Lower leg skin (tissue), 3 donors: ENCODE measurements around the gene STXBP5L.

Experiments
- CTCF ChIP-seq, 3 donors: fragments of 450-650 bp; IDR thresholded peaks; one replicate each; pipeline ENCODE4 v1.5.1; 2016; ENCODE audit warnings: antibody characterized with exemption in 3 of 3, mild to moderate bottlenecking in 3 of 3, moderate library complexity in 2 of 3
- POLR2A ChIP-seq, 2 donors: fragments of 450-650 bp; IDR thresholded peaks; one replicate each; pipeline ENCODE4 v1.6.1; 2016 to 2017; ENCODE audit warnings: antibody characterized with exemption in 2 of 2, mild to moderate bottlenecking in 1 of 2, moderate library complexity in 1 of 2

DNA sequence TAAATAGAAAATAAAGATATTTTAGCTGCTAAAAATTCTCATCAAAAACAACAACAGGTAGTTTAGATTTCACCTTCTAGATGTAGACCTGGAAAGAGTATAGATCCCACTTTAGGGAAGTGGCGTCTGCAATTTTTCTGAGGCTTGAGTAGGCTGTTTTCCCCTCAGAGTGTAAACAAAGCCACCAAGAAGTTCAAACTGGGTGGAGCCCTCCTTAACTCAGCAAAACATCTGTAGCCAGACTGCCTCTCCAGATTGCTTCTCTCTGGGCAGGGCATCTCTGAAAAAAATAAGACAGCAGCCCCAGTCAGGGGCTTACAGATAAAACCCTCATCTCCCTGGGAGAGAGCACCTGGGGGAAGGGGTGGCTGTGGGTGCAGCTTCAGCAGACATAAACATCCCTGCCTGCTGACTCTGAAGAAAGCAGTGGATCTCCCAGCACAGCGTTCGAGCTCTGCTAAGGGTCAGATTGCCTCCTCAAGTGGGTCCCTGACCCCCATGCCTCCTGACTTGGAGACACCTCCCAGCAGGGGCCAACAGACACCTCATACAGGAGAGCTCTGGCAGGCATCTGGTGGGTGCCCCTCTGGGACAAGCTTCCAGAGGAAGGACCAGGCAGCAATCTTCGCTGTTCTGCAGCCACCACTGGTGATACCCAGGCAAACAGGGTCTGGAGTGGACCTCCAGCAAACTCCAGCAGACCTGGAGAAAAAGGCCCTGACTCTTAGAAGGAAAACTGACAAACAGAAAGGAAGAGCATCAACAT, 259.6 kb downstream of the STXBP5L start:
- no peak for TF ChIP-seq CTCF (IDR thresholded peaks at IDR 0.05)
- no peak for TF ChIP-seq POLR2A (IDR thresholded peaks at IDR 0.05)
